ENCODE results near the gene OR5AU1. TPM values are rescaled to one million over a fixed set of nuclear protein-coding genes. Genes with fewer than 3 reads are reported as not detected.

Gene OR5AU1
- polyA plus RNA-seq, 1 of the 3 experiments (the other 2 are of a cell fraction), result not detected

- peaks cover 51% of the 10 kb centered on the region for H3F3A ChIP-seq (replicated peaks; ENCODE audit: insufficient read depth)
- H3K27me3 ChIP-seq (ENCODE audit: insufficient read depth), result no peaks in the 10 kb centered on the region
- 0 out of 2 replicates have a peak, but pooled peaks cover 5% of the 10 kb centered on the region for H4K20me1 ChIP-seq (ENCODE audit: insufficient read depth)
- TF ChIP-seq RFX5 (IDR thresholded peaks at IDR 0.05; ENCODE audit: low read length) (no peak), POLR2AphosphoS5 (IDR thresholded peaks at IDR 0.05; ENCODE audit: low read depth, low read length) (peak; percentile 20; the same call in 1 of the 2 replicates)
- no peak overlapping the region for H3K4me3 ChIP-seq (ENCODE audit: low read depth in 2 of 2, low read length in 1 of 2)
- H3K9ac ChIP-seq, result no peak overlapping the region
- H3K9me2 ChIP-seq, result no peaks in the 10 kb centered on the region
- H3K27ac ChIP-seq (ENCODE audit: low read depth in 2 of 2, low read length in 1 of 2), result no peak overlapping the region
- DNase-seq, result no peak
- H3K9me3 ChIP-seq, result no peaks in the 10 kb centered on the region
- POLR2A ChIA-PET, result no interaction called here
- H2AFZ ChIP-seq (ENCODE audit: low read depth), result no peak overlapping the region
- H3K36me3 ChIP-seq (replicated peaks in 1 of 2; ENCODE audit: control insufficient read depth in 1 of 2, insufficient read depth in 2 of 2, low read length in 1 of 2), result peaks cover 33 to 36% of the 10 kb centered on the region in 2 experiments
- H3K4me1 ChIP-seq (ENCODE audit: control insufficient read depth in 1 of 2, insufficient read depth in 2 of 2, low read depth in 1 of 2, low read length in 1 of 2), result no peaks in the 10 kb centered on the region
- 85% methylated on average over 5 of the region's 5 CpGs for WGBS (ENCODE audit: low lambda C conversion rate)
- H3K4me2 ChIP-seq, result no peak overlapping the region
- CTCF ChIA-PET, result interaction anchor here (1.0 kb wide), 1 partner anchor 16 kb away, joined by 3 read pairs; no protein-coding TSS in a partner anchor
- H3K79me2 ChIP-seq (ENCODE audit: insufficient read depth), result no peaks in the 10 kb centered on the region; the same call in 1 of the 2 replicates
Measured at GRCh38 chr14:21200752-21201461, 45.0 kb upstream of the OR5AU1 start.

GRCh38 chr14:21199611-21200560 lies 44.0 kb upstream of the OR5AU1 start:
- Histone ChIP-seq H3F3A (replicated peaks; ENCODE audit: insufficient read depth) (peaks cover 40% of the 10 kb centered on the region), H3K79me2 (ENCODE audit: insufficient read depth) (no peaks in the 10 kb centered on the region), H3K9ac (no peak overlapping the region), H2AFZ (ENCODE audit: low read depth) (no peak overlapping the region), H4K20me1 (ENCODE audit: insufficient read depth) (no peaks in the 10 kb centered on the region), H3K27ac (ENCODE audit: low read depth in 2 of 2, low read length in 1 of 2) (no peak overlapping the region), H3K4me1 (ENCODE audit: control insufficient read depth in 1 of 2, insufficient read depth in 2 of 2, low read depth in 1 of 2, low read length in 1 of 2) (peaks cover 0 to 2% of the 10 kb centered on the region in 2 experiments; a peak in 1 of 4 replicates), H3K4me3 (ENCODE audit: low read depth in 2 of 2, low read length in 1 of 2) (no peak overlapping the region), H3K9me2 (no peaks in the 10 kb centered on the region), H3K27me3 (ENCODE audit: insufficient read depth) (no peaks in the 10 kb centered on the region), H3K4me2 (no peak overlapping the region), H3K9me3 (no peaks in the 10 kb centered on the region), H3K36me3 (replicated peaks in 1 of 2; ENCODE audit: control insufficient read depth in 1 of 2, insufficient read depth in 2 of 2, low read length in 1 of 2) (peaks cover 24 to 26% of the 10 kb centered on the region in 2 experiments)
- 73% methylated on average over 3 of the region's 3 CpGs for WGBS (ENCODE audit: low lambda C conversion rate)
- ChIA-PET CTCF (interaction anchor here (1.0 kb wide), 1 partner anchor 17 kb away, joined by 3 read pairs; no protein-coding TSS in a partner anchor), POLR2A (no interaction called here)
- no peak for TF ChIP-seq TAF1 (IDR thresholded peaks at IDR 0.05; ENCODE audit: borderline replicate concordance, low read depth, low read length)
- TF ChIP-seq POLR2AphosphoS5 (IDR thresholded peaks at IDR 0.05; ENCODE audit: low read depth, low read length), result 0 out of 2 replicates have a peak, but pooled peaks have one; percentile 2
- DNase-seq, result no peak

GRCh38 chr14:21197418-21198205 lies 41.7 kb upstream of the OR5AU1 start:
- H4K20me1 ChIP-seq (ENCODE audit: insufficient read depth), result no peaks in the 10 kb centered on the region
- H2AFZ ChIP-seq (ENCODE audit: low read depth), result no peak overlapping the region
- 67% methylated on average over 2 of the region's 2 CpGs for WGBS (ENCODE audit: low lambda C conversion rate)
- H3F3A ChIP-seq (replicated peaks; ENCODE audit: insufficient read depth), result peaks cover 20% of the 10 kb centered on the region
- no peak overlapping the region for H3K4me3 ChIP-seq (ENCODE audit: low read depth in 2 of 2, low read length in 1 of 2)
- TF ChIP-seq POLR2AphosphoS5 (IDR thresholded peaks at IDR 0.05; ENCODE audit: low read depth, low read length), result peak; percentile 11; the same call in 1 of the 2 replicates
- TF ChIP-seq CTCF (IDR thresholded peaks at IDR 0.05), result no peak
- no peaks in the 10 kb centered on the region for H3K27me3 ChIP-seq (ENCODE audit: insufficient read depth)
- DNase-seq, result no peak
- no peaks in the 10 kb centered on the region for H3K79me2 ChIP-seq (ENCODE audit: insufficient read depth)
- no peak overlapping the region for H3K4me2 ChIP-seq
- peaks cover 0 to 4% of the 10 kb centered on the region in 2 experiments; a peak in 1 of 4 replicates for H3K4me1 ChIP-seq (ENCODE audit: control insufficient read depth in 1 of 2, insufficient read depth in 2 of 2, low read depth in 1 of 2, low read length in 1 of 2)
- no peak overlapping the region for H3K27ac ChIP-seq (ENCODE audit: low read depth in 2 of 2, low read length in 1 of 2)
- no peak overlapping the region for H3K9ac ChIP-seq
- H3K9me3 ChIP-seq, result no peaks in the 10 kb centered on the region
- H3K36me3 ChIP-seq (replicated peaks in 1 of 2; ENCODE audit: control insufficient read depth in 1 of 2, insufficient read depth in 2 of 2, low read length in 1 of 2), result peaks cover 9 to 11% of the 10 kb centered on the region in 2 experiments
- CTCF ChIA-PET, result no interaction called here
- POLR2A ChIA-PET, result no interaction called here
- H3K9me2 ChIP-seq, result no peaks in the 10 kb centered on the region

Measured in SK-N-SH (cell line).